HG03159 (cell line): Measurements from ENCODE around the gene POLR3B.
"Not testable (repeated sequence)": the region's sequence is repeated elsewhere in the genome, so short reads cannot be mapped to it uniquely, and the experiment has no call there.

Source experiments
- ATAC-seq: cut with Tn5 transposase; IDR thresholded peaks from one replicate; pipeline ENCODE4 v1.9.1; 2021; ENCODE audit warnings: mild to moderate bottlenecking, moderate library complexity; ENCODE audit not compliant: unreplicated experiment

POLR3B gene

DNA sequence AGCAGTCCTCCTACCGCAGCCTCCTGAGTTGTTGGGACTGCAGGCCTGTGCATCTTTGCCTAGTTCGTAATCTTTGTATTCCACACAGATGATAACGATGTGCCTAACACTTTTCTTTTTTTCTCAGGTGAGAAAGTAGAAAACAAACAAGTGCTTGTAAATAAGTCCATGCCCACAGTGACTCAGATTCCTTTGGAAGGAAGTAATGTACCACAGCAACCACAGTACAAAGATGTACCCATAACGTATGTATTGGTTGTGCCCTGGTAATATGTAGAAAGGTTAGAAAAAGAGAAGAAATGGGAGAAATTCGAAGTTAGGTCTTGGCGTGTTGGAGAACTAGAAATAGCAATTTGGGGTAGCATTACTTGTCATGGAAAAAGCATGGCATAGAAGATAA lies 101.6 kb downstream of the POLR3B start:
- ATAC-seq: no peak

DNA sequence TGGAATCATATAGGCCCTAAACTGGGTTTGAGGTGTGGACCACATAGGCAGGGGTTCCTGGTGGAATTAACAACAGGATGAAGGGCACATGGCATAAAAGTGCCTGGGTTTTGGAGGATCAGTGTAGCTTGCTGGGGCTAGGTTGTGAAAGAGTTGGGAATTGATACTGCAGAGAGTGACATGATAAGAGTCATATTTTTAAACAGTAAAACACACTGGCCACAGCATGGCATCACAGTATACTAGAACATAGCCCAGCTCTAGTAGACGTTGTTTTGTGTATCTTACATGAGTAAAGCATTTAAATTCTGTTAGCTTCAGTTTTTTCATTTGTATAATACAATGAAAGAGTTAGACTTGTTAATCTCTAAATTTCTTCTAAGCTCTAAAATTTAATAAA lies 102.0 kb downstream of the POLR3B start:
- no peak for ATAC-seq

DNA sequence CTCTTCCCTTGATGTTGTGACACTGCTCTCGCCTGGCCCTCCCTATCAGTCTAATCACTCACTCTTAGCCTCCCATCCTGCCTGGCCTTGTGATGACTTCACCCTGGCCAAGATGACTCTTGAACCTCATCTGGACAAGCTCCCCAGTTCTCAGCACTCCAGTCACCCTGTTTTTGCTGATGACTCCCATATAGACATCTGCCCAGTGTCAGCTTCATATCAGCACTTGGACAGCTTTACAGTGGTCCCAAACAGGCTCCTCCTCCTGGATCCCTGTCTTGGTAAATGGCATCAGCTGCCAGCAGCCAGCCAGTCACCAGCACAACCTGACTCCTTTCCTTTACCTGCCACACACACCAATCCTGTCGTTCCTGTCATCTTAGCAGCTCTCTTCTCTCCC lies 104.2 kb downstream of the POLR3B start:
- no peak for ATAC-seq

DNA sequence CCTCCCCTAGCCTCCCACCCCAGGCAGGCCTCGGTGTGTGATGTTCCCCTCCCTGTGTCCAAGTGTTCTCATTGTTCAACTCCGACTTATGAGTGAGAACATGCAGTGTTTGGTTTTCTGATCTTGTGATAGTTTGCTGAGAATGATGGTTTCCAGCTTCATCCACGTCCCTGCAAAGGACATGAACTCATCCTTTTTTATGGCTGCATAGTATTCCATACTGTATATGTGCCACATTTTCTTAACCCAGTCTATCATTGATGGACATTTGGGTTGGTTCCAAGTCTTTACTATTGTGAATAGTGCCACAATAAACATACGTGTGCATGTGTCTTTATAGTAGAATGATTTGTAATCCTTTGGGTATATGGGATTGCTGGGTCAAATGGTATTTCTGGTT lies 108.1 kb downstream of the POLR3B start:
- not testable (repeated sequence) for ATAC-seq

DNA sequence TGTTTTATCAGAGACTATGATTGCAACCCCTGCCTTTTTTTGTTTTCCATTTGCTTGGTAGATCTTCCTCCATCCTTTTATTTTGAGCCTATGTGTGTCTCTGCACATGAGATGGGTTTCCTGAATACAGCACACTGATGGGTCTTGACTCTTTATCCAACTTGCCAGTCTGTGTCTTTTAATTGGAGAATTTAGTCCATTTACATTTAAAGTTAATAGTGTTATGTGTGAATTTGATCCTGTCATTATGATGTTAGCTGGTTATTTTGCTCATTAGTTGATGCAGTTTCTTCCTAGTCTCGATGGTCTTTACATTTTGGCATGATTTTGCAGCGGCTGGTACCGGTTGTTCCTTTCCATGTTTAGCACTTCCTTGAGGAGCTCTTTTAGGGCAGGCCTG lies 118.1 kb downstream of the POLR3B start:
- not testable (repeated sequence) for ATAC-seq

DNA sequence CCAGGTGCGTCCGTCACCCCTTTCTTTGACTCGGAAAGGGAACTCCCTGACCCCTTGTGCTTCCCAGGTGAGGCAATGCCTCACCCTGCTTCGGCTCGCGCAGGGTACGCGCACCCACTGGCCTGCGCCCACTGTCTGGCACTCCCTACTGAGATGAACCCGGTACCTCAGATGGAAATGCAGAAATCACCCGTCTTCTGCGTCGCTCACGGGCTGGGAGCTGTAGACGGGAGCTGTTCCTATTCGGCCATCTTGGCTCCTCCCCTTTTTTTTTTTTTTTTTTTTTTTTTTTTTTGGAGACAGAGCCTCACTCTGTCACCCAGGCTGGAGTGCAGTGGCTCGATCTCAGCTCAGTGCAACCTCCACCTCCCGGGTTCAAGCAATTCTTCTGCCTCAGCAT lies 120.1 kb downstream of the POLR3B start:
- ATAC-seq: not testable (repeated sequence)

DNA sequence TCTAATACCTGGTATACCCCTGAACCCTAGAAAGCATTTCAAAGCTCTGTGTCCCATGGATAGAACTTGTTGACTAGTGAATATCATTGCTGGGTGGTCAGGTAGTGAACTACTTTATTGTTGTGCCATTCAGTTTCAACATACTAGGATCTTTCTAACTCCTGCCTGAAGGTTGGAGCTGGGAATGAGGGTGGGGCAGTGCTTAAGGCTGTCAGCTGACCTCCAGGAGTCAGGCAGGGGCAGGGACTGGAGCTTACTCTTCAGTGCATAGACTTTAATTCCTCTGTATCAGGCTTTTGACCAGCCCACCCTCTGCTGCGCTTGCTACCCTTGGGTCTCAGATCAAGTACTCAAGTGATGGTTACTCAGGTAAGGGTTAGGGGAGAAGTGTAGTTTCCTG lies 122.7 kb downstream of the POLR3B start:
- no peak for ATAC-seq

DNA sequence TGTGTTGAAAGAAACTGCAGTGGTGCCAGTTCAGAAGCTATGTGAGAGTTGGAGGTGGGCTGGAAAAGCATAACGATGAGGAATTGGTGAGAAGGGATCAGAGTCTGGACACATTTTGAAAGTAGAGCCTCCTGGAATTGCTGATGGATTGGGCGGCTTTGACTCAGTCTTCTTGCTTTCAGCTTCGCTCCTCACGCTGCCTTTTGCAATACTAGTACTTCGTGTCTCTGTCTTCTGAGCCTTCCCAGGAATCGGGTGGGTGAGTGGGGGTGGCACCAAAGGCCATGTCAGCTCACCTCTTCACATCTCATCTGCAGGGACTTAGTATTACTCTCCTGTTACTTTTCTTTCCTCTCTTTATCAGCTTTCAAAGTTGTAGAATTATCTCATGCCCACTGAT lies 123.7 kb downstream of the POLR3B start:
- no peak for ATAC-seq

DNA sequence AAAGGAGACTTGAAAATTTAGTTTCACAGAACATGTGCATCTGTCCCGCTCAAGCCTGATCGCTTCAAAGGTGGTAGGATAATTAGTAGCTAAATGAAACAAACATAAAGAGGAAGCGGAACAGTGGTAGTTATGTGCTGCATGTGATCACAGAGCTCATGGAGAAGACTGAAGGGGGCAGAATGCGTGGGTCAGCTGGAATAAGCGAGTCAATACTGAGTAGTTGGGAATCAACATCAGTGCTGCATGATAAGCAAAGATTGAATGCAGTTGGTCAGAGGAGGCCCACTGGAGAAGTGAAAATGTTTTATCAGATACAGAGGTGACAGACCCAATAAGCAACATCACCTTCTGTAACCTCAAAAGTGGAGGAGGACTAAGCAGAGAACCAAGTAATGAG lies 130.1 kb downstream of the POLR3B start:
- ATAC-seq: no peak

DNA sequence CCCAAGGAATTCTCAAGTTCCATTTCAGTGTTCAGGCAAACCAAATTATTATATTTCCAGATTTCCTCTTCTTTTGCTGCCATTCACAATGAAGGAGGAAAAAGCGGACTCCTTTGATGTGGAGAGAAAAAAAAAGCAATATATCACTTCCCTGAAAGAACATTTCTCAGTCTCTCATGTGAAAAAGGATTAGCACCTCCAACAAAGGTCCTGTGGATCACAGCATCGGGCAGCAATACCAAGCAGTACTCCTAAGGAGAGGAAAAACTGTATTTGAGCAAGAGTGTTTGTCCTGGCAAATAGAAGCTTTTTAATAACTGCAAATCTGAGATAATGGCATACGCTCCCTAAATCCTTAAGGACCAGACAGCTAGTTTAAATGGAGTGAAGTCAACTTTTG lies 131.3 kb downstream of the POLR3B start:
- ATAC-seq: no peak

DNA sequence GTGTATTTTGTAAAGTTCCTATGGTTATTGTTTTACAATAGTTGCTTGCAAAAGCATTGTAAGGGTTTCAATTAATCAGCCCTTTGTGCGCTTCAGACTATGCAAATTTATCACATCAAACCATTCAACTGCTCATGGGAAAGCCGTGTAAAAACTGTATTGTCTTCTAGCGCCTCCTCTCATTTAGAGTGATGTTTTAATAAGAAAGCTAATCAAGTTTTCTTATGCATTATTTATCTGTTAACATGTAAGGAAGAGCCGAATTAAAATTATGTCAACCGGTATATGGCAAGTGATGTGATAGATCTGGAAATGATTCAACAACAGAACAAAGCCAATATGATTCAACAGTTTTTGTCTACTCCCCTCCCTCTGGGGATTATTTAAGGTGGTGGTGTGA lies 132.7 kb downstream of the POLR3B start:
- ATAC-seq: no peak

DNA sequence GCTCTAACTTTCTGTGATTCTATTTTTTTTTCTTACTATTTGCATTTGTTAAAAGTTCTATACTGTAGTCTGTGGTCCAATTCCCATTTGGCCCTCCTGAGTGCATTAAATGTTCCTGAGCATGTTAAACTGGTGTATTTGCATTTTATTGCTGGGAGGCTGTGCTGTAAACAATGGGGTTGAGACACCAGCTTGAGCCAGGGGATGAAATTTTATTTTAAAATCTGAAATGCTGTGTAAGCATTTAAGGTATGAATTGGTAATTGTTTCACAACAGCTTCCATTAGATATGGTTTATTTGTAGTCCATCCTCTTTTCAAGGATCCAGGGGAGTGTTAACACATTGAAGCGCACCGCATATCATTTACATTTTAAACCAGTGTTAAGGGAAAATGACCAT lies 135.3 kb downstream of the POLR3B start:
- no peak for ATAC-seq

DNA sequence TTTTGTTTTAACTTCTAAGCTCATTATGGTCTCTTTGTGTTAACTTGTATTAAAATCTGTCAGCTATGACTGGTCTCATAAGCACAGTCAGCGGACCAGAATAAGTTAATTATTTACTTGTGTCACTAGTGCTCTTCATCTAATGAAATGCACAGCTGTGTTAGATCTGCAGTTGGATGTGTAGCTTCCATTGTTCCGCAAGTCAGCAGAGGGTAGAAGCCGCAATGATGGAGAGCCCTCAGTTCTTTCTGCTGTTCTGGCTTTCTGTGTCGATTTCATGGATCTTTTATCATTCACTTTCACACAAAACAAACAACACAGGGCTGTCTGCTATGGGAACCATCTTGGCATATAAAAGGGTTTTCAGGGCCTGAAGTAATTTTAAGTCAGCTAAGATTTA lies 136.0 kb downstream of the POLR3B start:
- ATAC-seq: no peak

DNA sequence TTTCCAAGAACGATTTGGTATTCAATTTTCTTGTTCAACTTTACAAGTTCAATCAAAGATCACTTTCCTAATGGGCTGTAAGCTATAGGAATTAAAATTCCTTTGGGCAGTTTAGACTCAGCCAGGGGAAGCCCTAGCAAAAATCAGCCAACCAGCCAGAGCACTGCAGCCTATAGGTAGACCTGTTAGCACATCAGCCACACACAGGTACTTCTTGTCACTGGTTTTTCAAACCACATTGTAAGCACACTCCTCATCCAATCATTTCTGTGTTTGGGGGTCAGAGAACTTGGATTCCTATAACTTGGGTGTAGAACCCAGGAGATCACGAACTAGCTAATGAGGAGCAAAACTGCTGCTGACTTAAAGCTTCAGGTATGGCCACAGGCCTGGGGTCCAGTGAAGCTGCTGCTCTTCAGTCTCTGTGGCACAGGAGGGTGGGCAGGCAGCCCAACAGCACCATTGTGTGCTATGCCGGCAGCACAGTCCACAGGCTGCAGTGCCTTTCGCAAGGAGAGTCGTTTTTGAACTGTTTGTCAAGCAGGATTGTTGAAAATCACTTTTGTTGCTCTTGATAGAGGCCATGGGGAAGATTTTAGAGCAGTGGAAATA lies 137.9 kb downstream of the POLR3B start:
- no peak for ATAC-seq

DNA sequence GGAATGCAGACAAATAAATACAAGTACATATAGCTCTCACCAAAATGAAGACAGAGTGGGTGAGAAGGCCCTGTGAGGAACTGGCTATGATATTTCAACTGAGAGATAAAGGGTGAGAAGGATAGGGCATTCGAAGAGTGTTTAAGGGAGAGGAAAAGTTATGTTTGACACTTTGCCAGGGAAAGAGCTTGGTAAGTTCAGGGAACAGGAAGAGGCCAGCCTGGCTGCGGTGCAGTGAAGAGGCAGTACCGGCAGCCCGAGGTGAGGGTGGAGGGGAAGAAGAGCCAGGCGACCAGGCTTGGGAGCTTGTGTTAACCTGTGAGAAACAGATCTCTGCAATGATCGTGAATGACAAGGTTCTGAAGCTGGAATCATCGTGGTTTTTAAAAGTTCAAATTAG lies 140.5 kb downstream of the POLR3B start:
- ATAC-seq: no peak

DNA sequence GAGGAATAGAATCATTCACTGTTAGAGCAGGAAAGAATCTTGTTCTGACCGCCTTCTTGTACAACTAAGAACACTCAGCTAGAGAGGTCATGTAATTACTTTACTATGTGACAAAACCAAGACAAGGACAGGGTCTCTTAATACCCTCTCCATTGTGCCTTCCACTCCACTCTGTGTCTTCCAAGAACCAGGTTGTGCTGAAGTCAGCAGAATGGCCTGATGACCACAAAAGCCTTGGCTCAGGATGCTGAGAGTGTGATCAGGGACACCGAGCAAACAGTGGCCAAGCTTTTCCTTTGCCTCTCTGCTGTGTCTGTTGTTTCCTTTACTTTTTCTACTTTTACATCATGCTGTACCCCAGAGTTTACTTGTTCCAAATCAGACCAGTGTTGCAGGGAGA lies 142.1 kb downstream of the POLR3B start:
- no peak for ATAC-seq

DNA sequence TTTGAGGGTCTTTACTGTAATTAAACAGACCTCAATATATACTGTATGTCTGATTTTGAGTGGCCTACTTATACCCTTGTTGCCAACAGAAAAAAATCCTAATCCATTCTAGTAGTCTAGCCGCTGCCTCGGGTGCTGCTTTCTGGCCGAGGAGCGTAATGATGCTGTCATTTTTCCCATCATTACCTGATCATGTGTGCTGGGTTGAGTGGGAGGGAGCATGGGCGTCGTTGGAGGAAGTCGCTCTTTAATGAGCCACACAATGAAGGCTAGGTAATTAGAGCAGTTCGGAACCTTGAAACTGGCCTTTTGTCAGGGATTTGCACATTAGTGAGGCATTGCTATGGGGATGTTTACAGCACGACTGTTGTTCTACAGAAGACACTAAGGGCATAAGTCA lies 149.1 kb downstream of the POLR3B start:
- no peak for ATAC-seq

DNA sequence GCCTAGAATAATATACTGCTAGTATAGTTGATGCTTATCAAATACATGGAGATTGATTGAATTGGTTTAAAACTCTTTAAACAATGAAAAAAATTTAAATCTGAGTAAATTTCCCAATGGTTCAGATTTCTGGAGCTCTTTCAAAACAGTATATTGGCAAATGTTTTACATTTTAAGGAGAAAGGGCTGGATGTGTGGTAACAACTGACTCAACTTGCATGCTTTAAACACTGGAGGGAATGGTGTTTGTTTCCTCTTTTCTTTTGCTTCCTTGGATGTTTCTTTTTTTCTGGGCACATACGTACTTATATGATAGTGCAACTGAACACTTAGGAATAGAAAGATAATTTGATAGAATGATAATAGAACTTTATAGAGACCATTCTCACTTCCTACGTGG lies 151.4 kb downstream of the POLR3B start:
- ATAC-seq: no peak

DNA sequence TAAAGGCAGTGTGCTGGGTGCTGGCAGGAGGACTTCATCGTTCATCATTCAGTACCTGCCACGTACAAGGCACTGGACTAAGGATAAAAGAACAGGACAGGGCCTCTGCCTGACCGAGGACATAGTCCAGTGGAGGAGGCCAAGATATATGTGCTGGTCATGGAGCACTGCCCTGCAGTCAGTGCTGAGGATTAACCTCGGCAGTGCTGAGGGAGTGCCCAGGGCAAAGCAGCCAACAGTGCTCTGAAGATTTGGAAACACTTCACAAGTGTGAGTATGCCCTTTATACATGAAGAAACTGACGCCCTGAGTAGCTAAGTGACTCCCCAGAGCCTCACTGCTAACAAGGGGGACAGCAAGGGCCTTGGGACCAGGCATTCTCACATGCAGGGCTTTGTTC lies 153.8 kb downstream of the POLR3B start:
- ATAC-seq: no peak

DNA sequence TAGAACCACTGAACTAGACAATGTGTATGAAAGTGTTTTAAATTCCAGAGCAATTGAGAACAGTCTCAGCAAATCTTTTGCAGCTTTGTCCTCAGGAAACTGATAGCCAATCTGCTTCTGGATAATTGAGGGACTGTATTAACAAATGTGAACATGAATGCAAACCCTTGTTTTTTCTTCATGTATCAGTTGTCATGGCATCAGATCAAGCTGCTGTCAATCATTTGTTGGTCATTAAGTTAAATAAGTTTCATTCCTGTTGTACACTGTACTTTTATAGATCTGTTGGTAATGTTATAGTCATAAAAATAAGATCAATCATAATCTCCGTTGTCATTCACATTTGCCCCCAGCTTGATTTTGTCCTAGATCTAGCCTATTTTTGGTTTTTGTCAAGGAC lies 159.8 kb downstream of the POLR3B start:
- ATAC-seq: no peak

DNA sequence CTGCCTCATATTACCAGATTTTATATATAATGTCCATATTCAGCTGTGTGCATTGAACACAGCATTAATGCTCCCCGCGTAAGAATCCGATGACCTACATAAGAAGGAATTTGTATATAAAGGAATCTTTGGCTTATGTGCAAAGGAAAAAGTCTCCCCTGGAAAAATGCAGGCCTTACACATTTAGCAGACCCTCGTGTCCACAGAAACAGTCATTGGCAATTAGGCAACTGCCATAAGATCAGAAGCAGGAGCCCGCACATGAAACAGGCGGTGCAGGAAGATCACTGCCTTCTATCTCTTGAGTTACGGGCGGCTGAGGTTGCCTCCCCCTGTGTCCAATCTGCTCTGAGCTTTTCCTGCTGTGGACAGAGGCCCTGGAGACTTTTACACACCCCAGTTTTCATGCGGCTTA lies 162.1 kb downstream of the POLR3B start:
- ATAC-seq: no peak

DNA sequence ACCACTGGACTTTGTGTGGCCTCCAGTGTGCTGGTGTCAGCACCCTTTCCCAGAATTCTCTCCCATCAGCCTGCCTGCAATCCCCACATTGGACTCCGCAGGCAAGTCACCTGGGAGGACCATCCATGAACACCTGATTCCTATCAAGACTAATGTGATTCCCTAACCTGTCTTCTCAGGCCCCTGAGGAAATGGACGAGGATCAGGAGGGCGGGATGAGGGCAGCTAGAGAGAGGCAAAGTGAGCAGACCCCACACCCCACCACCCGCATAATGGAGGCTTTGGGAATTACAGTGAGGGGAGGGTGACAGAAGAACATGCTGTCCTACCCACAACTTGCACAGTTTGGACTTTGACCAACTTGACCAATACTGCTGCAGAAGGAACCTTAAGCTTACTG lies 164.4 kb downstream of the POLR3B start:
- no peak for ATAC-seq

DNA sequence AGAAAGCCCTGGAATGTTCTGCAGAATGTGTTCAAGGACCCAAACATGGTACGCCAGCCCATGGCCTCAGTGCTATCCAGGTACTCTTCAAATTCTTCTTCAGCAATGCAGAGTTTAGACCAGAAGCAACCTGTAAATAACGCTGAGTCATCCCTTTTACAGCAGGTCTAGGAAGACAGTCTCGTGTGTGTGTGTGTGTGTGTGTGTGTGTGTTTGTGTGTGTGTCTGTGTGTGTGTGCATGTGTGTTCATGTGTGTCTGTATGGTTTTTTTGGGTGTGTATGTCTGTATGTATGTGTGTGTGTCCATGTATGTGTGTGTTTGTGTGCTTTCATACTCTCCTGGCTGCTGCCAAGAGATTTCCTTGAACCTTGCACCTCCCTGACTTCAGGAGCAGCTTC lies 165.2 kb downstream of the POLR3B start:
- no peak for ATAC-seq

DNA sequence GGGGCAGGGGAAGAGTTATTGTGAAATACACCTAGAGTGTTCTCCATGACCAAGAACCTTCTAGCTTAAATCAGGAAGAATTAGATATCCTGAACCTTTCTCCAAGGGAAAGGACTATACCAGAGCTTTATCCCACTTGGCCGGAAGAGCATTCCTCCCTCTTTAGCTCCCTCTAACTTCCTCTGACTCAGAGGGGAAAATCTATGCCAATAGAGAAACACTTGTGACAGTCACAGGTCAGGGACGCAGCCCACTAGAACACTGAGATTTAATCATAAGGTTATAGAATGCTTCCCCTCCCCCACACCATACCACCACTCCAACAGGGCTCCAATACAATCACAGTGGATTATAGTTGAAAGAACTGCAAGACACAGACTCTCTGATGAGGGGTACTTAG lies 169.8 kb downstream of the POLR3B start:
- no peak for ATAC-seq
